ENCODE data around the gene ZNF592.
A peak's percentile ranks its signal among the peaks of the same experiment; 100 is the strongest.

The ZNF592 gene

GRCh38 chr15:84780492-84780891, 32.1 kb downstream of the ZNF592 start:
- DNase-seq, result peak; percentile 18

- DNase-seq, result no peak
Measured at GRCh38 chr15:84781495-84781894, 33.1 kb downstream of the ZNF592 start.

- peak; percentile 28 for DNase-seq
Measured at GRCh38 chr15:84782346-84782745, 34.0 kb downstream of the ZNF592 start.

- DNase-seq, result peak; percentile 50
Measured at GRCh38 chr15:84783493-84784251, 35.3 kb downstream of the ZNF592 start.

GRCh38 chr15:84784262-84784661, 35.9 kb downstream of the ZNF592 start:
- no peak for DNase-seq

- peak; percentile 49 for DNase-seq
Measured at GRCh38 chr15:84785053-84785452, 36.7 kb downstream of the ZNF592 start.

GRCh38 chr15:84788500-84788899, 40.1 kb downstream of the ZNF592 start:
- no peak for DNase-seq

- peak; percentile 44 for DNase-seq
Measured at GRCh38 chr15:84789762-84790161, 41.4 kb downstream of the ZNF592 start.

GRCh38 chr15:84790676-84791075, 42.3 kb downstream of the ZNF592 start:
- DNase-seq, result no peak

GRCh38 chr15:84791763-84792162, 43.4 kb downstream of the ZNF592 start:
- no peak for DNase-seq

- DNase-seq, result no peak
Measured at GRCh38 chr15:84793431-84794161, 45.2 kb downstream of the ZNF592 start.

- no peak for DNase-seq
Measured at GRCh38 chr15:84794162-84794547, 45.8 kb downstream of the ZNF592 start.

GRCh38 chr15:84795186-84795585, 46.8 kb downstream of the ZNF592 start:
- DNase-seq, result no peak

- no peak for DNase-seq
Measured at GRCh38 chr15:84797212-84797611, 48.8 kb downstream of the ZNF592 start.

GRCh38 chr15:84797801-84798200, 49.4 kb downstream of the ZNF592 start:
- DNase-seq, result peak; percentile 40

GRCh38 chr15:84798436-84798946, 50.1 kb downstream of the ZNF592 start:
- peak; percentile 40 for DNase-seq

- peak; percentile 46 for DNase-seq
Measured at GRCh38 chr15:84799511-84800187, 51.3 kb downstream of the ZNF592 start.

- DNase-seq, result peak; percentile 6
Measured at GRCh38 chr15:84800365-84800806, 52.0 kb downstream of the ZNF592 start.

GRCh38 chr15:84804005-84804900, 55.9 kb downstream of the ZNF592 start:
- DNase-seq, result peak; percentile 29

GRCh38 chr15:84805221-84805620, 56.8 kb downstream of the ZNF592 start:
- DNase-seq, result no peak

GRCh38 chr15:84807228-84807627, 58.8 kb downstream of the ZNF592 start:
- no peak for DNase-seq
